HG03025 (cell line): Measurements from ENCODE around the gene YIF1A.
A peak's percentile ranks its signal among the peaks of the same experiment; 100 is the strongest.

Experiments used
- ATAC-seq: cut with Tn5 transposase; IDR thresholded peaks from one replicate; pipeline ENCODE4 v1.9.1; 2021; ENCODE audit warnings: mild to moderate bottlenecking, moderate library complexity; ENCODE audit not compliant: unreplicated experiment, low FRiP score

Gene YIF1A

GRCh38 chr11:66288671-66289547, at the start of gene YIF1A:
Gene YIF1A, minus strand, starts transcription at chr11:66289143. Its CDS starts 158 bp downstream, at chr11:66288985.
- ATAC-seq = peak; percentile 76

GRCh38 chr11:66337103-66337899, 48.4 kb upstream of the YIF1A start:
- no peak for ATAC-seq

DNA sequence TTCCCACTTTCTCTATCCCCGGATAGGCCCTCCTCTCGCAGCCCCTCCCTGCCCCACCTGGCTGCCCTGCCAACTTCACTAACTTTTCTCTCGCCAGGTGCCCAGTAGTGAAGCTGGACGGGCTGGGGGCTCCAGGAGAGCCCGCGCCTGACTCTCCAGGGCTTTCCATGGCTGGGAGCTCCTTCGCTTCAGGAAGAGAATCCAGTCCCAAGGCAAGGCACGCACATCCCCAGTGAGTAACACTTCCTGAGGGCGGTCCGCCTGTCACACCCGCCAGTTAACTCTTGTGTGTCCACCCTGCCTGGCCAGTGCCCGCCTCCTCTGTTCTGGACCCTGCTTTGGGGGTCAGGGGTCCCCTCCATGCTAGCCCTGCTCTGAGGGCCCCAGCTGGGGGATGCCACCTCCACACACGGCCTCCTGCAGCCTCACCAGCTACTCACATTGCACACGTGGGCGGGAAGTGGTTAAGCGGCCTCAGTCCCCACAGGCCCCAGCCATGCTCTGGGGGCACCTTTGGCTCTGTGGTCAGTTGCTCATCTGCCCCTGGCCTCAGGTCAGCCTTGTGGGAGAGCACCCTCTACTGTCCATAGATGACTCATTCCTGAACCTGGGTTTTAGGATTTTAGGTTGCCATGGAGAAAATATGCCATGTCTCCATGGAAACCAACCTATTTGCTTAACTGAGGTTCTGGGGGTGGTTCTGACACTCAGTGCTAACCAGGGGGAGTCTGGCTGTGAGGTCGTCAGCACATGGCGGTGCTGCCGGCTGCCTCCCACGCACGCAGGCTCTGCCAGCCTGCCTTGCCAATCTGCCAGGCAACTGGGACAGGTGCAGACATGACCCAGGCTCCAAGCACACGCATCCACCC, 47.5 kb upstream of the YIF1A start, which contains the start of gene RIN1:
Gene RIN1 (minus strand): TSS at position 201 of the 869 bp plus-strand sequence. CDS start 32 bp downstream, at position 169.
- ATAC-seq = no peak

DNA sequence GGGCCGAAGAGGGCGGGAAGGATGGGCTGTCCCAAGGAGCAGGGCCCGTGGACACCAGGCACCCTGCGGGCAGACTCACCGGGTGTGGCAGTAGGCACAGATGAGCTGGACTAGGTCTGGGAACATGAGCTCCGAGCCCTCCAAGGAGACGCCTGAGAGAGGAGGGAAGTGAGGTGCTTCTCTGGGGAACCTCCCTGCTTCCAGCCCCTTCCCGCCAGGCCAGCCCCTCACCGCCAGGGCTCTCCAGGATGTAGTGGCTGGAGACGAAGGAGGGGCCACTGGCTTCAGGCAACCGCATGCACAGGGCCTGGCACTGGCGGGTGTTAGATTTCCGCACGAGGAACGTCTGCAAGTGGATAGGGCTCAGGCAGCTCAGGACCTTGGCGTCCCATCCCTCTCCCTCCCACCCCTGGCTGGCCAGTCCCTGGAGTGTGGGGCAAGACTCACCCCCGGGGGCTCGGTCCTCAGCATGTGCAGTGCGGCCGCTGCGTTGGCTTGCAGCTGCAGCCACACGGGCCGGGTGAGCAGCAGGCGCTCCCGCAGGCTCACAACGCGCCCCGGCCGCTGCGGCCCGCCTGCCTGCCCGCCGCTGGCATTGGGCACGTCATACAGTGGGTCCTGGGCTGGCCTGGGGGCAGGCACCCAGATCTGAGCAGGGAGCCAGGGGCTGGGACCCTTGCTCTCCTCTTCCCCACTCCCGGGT, 46.7 kb upstream of the YIF1A start:
- ATAC-seq = no peak

DNA sequence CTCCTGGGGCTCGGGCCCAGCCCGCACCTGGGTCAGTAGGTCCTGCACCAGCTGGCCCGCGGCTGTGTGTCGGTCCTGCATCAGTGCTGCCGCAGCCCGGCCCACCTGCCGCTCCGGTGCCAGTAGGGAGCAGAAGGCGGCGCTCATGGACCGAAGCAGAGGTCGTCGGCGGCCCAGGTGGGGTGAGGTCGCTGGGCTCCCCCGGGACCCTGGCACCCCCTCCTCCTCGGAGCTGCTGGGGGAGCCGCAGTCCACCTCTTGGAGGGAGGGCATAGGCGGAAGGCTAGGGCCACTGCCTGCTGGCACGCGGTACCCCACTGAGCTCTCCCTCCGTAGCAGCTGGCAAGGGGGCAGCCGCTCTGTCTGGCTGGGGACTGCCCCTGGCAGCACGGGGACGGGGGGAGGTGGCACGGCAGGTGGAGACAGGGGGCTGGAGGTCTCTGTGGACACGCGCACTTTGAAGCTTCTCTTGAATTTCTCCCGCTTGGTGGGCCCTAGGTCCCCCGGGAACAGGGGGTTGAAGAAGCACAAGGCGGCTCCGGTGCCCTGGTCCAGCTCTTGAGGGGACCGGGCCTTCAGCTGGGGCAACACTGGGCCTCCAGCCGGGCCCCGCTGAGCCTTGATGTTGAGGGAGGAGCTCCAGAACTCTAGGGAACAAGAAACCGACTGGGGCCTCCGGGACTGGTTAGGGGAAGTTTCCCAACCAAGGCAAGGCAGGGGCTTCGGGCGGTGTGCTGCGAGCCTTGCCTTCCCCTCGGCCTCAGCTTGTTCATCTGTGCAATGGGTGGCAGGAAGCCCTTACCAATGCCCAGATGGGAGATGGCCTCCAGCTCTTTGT, 45.9 kb upstream of the YIF1A start:
- ATAC-seq = no peak

- no peak for ATAC-seq
Observed at GRCh38 chr11:66333896-66334604, 45.1 kb upstream of the YIF1A start.

GRCh38 chr11:66333220-66333877, 44.4 kb upstream of the YIF1A start:
- no peak for ATAC-seq

- no peak for ATAC-seq
Observed at GRCh38 chr11:66332371-66333219, 43.7 kb upstream of the YIF1A start.

DNA sequence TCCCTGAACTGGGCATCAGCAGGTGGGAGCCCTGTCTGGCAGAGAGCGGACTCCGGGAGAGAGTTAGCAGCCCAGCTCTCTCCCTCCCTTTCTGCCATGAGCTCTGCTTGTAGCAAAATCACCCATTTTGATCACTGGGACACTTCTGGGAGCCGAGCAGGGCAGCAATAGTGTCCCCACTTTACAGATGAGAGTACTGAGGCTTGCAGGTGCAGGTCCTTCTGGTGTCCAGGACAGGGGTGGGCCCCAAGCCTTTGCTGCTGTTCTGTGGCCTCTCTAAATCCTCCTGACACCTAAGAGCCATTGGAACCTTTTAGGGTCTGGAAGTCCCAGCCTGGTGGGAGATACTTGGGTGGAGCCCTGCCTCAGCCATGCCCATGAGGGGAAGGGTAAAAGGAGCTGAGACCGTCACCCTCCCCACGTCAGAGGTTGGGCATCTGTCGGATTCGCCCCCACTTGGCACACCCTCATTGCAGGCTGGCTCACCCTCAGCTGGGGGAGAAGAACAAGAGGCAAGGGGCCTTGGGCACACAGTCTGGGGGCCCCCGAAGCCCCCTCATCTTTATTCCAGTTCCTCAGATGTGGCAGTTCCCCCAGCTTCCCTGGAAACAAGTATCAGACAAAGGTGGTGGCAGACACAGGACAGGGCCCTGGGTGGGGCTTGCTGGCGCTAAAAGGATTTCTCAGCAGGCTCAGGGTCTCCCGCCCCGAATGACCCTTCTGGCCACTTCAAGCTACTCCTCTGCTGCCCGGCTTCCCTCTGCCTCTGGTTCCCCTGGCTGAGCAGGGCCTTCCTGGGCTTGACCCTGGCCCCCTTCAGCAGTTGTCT, 42.8 kb upstream of the YIF1A start:
- ATAC-seq = no peak

- ATAC-seq = no peak
Observed at GRCh38 chr11:66330931-66331330, 42.0 kb upstream of the YIF1A start.

DNA sequence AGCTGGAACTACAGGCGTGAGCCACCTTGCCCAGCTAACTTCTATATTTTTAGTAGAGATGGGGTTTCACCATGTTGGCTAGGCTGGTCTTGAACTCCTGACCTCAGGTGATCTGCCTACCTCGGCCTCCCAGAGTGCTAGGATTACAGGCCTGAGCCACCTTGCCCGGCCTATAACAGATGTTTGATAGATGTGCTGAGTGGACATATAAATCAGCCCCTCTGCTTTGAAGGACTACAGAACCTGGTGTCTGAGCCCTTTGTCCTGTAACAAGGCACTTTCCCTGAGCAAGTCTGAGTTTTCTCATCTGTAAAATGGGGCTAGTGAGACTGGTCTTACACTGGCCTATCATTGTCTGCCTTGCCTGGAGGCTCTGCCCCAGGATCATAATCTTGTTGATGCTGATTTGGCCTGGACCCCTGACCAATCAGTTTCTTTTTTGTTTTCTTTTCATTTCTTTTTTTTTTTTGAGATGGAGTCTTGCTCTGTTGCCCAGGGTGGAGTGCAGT, 40.3 kb upstream of the YIF1A start:
- ATAC-seq = no peak

DNA sequence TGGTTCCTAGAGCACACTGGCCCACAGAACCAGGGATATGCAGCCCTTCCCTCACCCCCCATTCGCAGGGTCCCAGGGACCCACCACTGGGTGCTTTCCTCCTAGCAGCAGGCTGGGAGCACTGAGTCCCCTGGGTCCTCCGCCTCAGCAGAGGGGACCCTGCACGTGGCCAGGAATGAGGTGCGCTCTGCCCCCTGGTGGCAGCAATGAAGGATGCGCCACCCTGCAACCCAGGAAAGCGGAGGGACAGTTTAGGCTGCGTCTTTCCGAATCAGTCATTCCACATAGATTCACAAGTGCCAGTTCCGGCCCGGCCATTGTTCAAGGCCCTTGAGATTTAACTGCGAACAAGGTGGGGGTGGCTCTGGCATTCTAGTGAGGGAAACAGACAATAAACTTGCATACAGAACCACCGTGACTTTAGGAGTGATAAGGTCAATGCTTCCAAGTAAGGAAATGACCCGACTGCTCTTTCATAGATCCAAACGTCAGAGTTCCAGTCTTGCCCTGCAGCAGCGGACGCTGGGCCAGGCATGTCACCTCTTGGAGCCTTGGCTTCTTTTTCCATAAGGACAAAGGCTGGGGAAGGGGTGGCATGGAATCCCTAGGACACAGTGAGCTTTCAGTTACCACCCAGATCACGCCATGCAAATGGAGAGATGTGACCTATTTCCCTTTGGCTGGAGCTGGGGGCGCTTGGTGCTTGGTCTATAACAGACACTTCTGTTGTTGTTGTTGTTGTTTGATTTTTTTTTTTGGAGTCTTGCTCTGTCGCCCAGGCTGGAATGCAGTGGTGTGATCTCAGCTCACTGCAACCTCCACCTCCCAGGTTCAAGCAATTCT, 39.6 kb upstream of the YIF1A start:
- ATAC-seq = no peak

DNA sequence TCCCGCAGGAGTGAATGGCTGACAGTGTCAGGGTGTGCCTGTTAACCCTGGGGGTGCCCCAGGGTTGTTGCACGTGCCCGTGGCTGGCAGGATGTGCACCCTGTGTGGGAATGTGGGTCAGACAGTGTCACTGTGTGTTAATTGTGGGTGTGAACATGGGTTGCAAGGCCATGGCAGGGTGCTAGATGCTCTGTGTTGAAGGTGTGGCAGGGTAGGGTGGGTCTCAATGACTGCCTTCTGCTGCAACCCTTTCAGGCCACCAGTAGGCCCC, 39.0 kb upstream of the YIF1A start:
- no peak for ATAC-seq

DNA sequence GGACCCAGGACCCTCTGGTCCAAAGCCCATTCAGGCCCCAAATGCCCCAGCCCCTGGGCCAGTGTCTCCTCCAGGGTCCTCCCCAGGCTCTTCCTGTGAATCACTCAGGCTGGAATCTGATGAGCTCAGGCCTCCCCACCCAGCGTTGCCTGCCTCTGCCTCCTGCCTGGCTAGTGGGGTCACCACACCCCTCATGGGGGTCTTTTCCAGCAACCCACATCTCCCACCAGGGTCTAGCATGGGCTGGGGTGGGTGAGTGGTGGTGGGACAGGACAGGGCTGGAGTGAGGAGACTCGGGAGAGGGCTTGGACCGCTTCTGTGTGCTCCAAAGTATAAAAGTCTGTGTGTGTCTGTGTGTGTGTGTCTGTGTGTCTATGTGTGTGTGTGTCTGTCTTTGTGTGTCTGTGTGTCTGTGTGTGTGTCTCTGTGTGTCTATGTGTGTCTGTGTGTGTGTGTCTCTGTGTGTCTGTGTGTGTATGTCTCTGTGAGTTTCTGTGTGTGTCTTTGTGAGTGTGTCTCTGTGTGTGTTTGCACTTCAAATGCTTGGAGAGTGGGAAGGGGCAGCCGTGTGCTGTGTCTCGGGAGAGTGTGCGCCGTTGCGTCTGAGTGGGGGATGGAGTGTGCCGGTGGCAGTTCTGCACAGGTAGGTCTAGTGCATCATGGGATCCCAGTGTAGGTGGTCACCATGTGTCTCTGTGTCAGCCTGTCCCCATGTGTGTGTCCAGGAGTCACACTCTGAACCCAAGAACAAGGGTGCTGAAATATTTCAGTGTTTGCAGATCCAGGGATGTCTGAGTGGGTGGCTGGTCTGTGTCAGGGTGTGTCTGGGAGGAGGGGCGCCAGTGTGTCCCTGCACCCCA, 38.5 kb upstream of the YIF1A start:
- no peak for ATAC-seq
